Activated CD8-positive, alpha-beta memory T cell treated with anti-CD3 and anti-CD28 coated beads, Interleukin-2, amount 50 U/mL, for 1 hour (primary cell): ENCODE results near the gene SLC25A38.

Source experiments
- DNase-seq: peaks from one replicate; pipeline ENCODE4 v3.0.0-alpha.2; 2020; ENCODE audit errors: extremely low read depth

The SLC25A38 gene

DNA sequence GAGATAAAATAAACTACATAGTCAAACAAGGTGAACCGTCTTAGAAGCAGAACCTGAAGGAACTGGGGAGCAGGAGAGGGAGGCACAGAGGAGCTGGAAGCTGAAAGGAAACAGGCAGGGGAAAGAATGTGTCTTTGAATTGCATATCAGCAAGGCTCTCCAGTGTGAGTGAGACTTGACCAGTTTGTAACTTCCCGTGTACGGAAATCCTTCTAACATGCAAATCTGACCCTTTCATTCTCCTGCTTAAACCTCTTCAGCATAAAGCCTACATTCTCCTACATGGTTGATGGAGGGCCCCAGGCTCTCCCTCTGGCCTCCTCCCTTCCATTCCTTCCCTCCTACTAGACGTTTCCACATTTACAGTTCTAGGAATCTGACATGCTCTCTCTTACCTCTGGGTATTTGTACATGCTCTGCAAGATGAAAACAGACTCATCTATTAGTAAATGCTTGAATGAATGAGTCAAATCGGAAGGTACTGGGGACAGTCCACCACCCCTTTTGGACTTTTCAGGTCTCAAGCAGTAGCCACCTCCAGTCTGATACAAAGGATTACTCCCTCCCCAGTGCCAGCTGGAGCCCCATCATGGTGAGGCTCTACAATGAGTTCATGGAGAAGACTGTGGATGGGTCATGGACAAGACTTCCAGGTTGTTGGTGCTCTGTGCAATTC lies 6.1 kb upstream of the SLC25A38 start:
- no peak for DNase-seq

DNA sequence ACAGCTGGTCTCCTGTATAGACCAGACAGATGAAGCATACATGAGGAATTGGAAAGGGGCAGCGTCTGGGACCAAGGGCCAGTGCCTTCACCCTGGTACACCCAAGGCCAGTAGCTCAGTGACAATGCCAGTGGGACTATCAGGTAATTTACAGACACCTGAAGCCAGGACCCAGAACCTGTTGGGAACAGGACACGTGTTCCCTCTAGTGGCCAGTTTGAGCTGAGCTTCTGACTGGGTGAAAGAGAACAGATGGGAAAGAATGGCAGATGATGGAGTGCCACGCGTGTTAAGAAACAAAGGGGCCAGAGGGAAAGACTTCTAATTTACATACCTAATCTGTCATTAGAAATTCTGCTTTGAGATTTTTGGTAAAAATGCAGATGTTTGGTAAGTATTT lies 5.1 kb upstream of the SLC25A38 start:
- peak; percentile 12 for DNase-seq

DNA sequence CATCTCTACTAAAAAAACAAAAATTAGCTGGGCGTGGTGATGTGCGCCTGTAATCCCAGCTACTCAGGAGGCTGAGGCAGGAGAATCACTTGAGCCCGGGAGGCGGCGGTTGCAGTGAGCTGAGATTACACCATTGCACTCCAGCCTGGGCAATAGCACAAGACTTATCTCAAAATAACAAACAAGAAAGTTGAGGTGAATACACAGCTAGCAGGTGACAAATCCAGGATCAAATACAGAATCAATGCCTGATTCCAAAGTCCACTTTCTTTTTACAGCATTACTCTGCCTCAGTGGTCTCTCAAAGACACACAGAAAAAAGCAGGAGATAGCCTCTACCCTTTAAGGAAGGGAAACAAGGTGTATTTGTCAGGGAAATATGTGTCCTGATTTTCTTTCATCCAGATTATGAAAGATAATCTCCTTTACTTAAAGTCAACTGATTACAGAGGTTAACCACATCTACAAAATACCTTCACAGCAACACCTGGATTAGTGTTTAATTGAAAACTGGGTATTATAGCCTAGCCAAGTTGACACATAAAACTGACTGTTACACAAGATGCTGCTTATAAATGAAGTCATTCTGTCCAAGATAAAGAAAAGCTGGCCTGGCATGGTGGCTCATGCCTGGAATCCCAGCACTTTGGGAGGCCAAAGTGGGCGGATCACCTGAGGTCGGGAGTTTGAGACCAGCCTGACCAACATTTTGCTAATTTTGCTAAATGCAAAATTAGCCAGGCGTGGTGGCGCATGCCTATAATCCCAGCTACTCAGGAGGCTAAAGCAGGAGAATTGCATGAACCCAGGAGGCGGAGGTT lies 4.0 kb upstream of the SLC25A38 start:
- no peak for DNase-seq

- DNase-seq = no peak
Measured at GRCh38 chr3:39379778-39380155, 3.4 kb upstream of the SLC25A38 start.

DNA sequence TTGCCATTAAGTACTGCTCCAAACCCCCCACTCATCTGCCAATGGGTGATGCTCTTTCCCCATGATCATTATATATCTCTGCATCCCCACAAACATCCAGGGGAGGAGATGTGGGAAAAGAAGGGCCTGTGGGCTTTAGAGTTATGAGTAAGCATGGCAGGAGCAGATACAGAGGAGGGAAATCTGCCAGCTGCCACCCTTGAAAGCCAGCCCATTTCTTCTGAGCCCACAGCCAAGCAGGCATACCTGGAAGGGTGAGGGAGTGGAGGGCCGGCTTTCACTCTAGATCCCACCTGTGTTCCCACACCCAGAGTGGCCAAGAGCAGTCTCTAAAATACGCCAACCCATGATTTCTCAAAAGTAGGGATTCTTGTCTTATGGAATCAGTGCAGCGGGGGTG lies 1.7 kb upstream of the SLC25A38 start:
- no peak for DNase-seq

DNA sequence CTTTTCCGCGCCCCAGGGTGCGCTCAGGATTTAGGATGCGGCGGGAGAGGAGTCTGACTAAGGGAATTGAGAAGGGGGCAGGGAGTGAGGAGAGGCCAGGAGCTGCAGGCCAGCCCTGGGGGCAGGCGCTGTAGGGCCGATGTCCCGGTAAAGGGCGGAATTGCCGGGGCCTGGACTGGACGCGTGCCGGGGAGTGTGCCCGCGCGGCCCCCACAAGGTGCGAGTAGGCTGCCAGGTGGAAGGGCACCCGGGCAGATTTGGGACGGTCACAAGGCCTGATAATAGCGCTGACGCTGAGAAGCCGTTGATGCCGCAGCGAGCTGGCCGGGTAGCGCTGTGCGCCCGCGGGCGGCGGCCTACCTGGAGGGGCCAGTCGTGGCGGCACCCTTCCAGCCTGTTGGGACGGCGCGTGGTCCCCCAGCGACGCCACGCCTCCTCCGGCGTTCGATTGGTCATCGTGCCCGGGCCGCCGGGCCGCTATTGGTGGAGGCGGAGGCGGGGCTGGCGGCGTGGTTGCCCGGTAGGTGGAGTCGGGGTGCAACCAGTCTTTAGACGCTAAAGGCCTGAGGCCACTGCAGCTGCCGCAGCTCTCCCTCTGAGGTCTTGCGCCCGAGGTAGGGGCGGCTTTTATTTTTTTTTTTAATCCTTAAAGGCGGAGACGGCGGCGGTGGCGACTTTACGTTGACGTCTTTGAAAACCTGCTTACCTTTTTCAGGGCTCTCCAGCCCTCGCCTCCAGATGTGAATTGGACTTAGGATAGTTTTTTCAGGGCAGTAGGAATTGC lies 903 bp downstream of the SLC25A38 start:
- peak; percentile 79 for DNase-seq

- DNase-seq = no peak
Measured at GRCh38 chr3:39384665-39385000, 1.5 kb downstream of the SLC25A38 start.

- no peak for DNase-seq
Measured at GRCh38 chr3:39385456-39386090, 2.4 kb downstream of the SLC25A38 start.

- DNase-seq = no peak
Measured at GRCh38 chr3:39386318-39386717, 3.1 kb downstream of the SLC25A38 start.

DNA sequence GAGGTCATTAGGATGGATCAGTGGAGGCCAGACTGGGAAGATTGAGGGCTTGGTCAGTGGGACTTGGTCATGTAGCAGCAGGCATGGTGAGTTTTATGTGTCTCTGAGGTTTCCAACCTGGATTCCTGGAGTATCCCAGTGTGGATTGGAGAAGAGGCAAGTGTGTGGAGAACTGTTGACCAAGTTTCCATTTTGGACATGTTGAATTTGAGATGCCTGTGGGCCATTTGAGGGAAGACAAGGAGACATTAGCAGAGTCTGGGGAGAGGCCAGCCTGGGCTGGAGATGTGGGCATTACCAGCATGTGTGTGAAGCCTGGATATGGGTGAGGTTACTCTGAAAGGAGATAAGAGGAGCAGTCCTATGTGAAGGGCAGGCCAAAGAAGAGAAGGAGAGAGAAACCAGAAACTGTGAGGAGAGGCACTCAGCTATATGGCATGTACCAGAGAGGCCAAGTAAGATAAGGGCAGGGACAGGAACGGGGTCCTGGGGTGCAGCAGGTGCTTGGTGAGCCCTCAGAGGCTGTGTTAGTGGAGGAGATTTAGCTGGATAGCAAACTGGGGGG lies 4.3 kb downstream of the SLC25A38 start:
- DNase-seq = no peak

DNA sequence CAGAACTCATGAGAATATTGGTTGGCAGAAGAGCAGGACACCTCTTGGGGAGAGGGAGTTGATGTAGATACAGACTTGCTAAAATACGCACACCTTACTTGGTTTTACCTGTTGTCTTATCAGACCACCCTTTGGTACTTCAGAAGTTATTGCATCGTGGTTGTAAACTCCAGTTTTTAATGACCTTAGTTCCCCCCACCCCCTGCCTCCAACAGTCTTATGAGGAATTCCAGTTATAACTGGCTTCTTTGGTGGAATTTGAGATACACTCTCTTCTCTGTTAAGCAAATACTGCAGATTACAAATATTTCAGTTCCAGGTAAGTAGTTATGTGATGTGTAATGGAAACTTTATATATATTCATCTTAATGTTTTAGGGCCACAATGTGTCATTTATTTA lies 5.0 kb downstream of the SLC25A38 start:
- no peak for DNase-seq

DNA sequence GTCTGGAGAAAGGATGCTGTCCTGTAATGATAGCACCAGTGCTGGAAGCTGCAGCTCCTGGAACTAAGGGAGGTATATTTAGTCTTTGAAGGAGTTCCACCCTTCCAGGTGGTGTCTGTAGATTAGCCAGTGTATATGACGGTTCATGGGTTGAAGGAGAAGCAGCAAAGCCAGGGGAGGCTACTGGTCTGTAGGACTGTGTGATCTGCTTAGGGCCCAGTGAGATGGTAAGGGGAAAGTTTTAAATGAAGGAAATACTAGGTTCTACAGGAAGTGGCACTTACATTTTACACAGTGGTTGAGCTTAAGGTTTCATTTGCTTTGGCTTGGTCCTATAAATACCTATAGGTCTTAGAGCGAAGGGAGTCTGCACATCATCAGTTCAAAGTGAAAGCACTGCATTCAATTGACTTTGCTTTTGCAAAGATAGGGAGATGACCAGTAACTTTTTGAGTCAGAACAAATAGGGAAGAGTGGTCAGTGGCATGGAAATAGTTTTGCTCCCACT lies 5.6 kb downstream of the SLC25A38 start:
- no peak for DNase-seq

DNA sequence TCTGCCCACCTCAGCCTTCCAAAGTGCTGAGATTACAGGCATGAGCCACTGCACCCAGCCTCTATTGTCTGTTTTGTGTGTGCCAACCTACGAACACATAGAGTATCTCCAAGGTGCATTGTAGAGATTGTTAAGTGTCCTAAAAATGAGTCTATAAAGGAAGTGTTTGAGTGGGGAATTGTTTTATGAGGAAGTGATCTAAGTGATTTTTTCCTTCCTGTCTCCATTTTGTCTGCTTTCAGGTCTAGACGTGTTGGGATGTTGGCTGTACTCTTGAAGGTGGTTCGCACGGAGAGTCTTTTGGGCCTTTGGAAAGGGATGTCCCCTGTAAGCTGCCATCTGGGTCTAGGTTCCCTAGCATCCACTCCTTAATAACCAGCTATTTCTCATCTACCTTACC lies 7.0 kb downstream of the SLC25A38 start:
- no peak for DNase-seq

GRCh38 chr3:39396690-39397089 lies 13.5 kb downstream of the SLC25A38 start:
- DNase-seq = no peak

DNA sequence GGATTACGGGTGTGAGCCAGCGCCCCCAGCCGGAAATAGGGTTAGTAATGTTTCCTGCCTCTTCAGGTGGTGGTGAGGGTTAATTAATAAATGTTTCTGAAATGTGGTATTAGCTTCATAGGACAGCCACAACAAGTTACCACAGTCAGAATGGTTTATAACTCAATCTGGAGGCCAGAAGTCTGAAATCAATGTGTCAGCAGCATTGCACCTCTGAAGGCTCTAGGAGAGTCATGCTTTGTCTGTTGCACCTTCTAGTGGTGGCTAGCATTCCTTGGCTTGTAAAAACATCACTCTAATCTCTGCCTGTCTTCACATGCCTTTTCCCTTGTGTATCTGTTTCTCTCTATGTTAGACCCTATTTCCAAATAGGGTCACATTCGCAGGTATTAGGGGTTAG lies 15.5 kb downstream of the SLC25A38 start:
- DNase-seq = no peak

DNA sequence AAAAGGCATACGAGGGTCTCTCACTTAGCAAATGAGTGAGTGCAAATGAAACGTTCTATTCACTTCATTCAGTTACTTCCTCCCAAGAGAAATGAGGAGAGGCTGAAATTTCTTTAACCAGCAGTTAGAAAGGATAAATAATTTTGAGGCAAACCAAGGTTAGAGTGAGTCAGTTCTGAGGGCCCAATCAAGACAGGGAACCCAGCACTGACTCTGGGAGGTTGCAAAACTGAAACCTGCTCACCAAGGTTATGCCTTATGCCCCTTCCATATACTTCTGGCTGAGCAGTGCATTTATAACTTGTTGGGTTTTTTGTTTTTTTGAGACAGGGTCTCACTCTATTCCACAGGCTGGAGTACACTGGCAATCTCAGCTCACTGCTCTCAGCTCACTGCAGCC lies 18.8 kb downstream of the SLC25A38 start:
- no peak for DNase-seq

DNA sequence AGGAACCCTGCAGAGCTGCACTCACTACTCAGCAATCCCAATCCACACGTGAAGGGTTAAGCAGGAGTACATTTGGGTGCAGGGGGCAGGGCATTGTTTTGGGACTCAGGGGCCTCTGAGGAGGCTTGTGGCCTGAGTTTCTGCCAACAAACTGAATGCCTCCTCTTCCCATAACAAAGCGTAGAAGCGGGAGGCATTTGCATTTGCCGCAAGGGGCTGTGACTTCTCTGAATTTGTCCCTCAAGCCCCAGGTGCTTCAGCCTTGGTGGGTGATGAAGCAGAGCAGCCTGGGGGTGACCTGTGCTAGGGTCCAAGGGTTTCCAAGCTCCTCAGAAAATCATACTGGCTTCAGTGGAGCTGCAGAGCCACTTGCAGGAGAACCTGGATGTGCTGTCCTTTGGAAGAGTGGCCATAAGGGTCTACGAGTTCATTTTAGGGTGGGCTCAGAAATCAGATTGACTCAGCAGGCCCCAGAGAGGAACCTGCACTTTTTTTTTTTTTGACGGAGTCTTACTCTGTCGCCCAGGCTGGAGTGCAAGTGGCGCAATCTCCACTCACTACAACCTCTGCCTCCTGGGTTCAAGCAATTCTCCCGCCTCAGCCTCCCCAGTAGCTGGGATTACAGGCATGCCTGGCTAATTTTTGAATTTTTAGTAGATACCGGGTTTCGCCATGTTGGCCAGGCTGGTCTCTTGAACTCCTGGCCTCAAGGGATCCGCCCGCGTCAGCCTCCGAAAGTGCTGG lies 21.9 kb downstream of the SLC25A38 start:
- no peak for DNase-seq

DNA sequence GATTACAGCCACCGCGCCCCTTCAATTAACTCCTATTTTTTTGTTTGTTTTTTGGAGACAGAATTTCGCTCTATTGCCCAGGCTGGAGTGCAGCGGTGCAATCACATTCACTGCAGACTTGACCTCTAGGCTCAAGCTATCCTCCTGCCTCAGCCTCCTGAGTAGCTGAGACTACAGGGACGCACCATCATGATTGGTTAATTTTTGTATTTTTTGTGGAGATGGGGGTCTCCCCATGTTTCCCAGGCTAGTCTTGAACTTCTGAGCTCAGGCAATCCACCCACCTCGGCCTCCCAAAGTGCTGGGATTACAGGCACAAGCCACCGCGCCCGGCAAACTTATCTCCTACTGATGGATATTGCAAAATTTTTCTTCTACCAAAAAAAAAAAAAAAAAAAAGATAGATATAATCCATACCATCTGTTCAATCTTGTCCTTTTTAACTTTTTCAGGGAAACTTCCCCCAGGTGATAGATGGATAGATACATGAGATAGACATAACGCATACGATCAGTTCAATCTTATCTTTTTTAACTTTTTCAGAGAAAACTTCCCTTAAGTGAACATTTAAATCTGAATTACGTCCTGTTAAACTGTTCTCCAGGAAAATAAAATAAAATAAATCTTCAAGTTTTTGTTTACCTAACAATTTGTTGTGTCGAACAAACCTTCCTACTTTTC lies 22.7 kb downstream of the SLC25A38 start:
- no peak for DNase-seq

- DNase-seq = peak; percentile 95
Measured at GRCh38 chr3:39406368-39407258, 23.4 kb downstream of the SLC25A38 start, which contains the start of gene RPSA. Gene RPSA, plus strand, starts transcription at chr3:39406720. Its CDS starts 934 bp downstream, at chr3:39407654.
